ENCODE results near the gene C6orf89.

The C6orf89 gene

GRCh38 chr6:36847991-36848390 lies 37.8 kb upstream of the C6orf89 start:
- Histone ChIP-seq H2AFZ (ENCODE audit: low read length) (no peak overlapping the region), H3K4me1 (ENCODE audit: low read length) (no peaks in the 10 kb centered on the region), H3K9me2 (replicated peaks; ENCODE audit: insufficient read depth, low read length) (no peaks in the 10 kb centered on the region), H3F3A (ENCODE audit: insufficient read depth, low read length) (no peaks in the 10 kb centered on the region), H3K9ac (ENCODE audit: low read length) (no peak overlapping the region), H3K79me2 (ENCODE audit: low read length) (no peaks in the 10 kb centered on the region), H4K20me1 (ENCODE audit: insufficient read depth, low read length) (no peaks in the 10 kb centered on the region), H3K36me3 (replicated peaks; ENCODE audit: insufficient read depth, low read length) (no peaks in the 10 kb centered on the region), H3K27ac (ENCODE audit: low read length) (no peak overlapping the region), H3K27me3 (replicated peaks; ENCODE audit: insufficient read depth, low read length) (no peaks in the 10 kb centered on the region), H3K4me2 (ENCODE audit: low read depth, low read length) (no peak overlapping the region), H3K4me3 (ENCODE audit: low read length) (no peak overlapping the region), H3K9me3 (replicated peaks; ENCODE audit: insufficient read depth, low read length) (no peaks in the 10 kb centered on the region)
- DNase-seq: no peak
- TF ChIP-seq EZH2phosphoT487 (IDR thresholded peaks at IDR 0.05; ENCODE audit: low read length) (no peak), CTCF (IDR thresholded peaks at IDR 0.05; ENCODE audit: low read length) (no peak), EZH2 (optimal IDR thresholded peaks at IDR 0.05; ENCODE audit: low read depth, low read length) (no peak)

- Histone ChIP-seq H3F3A (ENCODE audit: insufficient read depth, low read length) (no peaks in the 10 kb centered on the region), H3K4me2 (ENCODE audit: low read depth, low read length) (no peak overlapping the region), H3K36me3 (replicated peaks; ENCODE audit: insufficient read depth, low read length) (no peaks in the 10 kb centered on the region), H2AFZ (ENCODE audit: low read length) (no peak overlapping the region), H3K27me3 (replicated peaks; ENCODE audit: insufficient read depth, low read length) (no peaks in the 10 kb centered on the region), H3K9ac (ENCODE audit: low read length) (no peak overlapping the region), H3K79me2 (ENCODE audit: low read length) (no peaks in the 10 kb centered on the region), H3K9me2 (replicated peaks; ENCODE audit: insufficient read depth, low read length) (no peaks in the 10 kb centered on the region), H3K4me3 (ENCODE audit: low read length) (no peak overlapping the region), H3K27ac (ENCODE audit: low read length) (no peak overlapping the region), H3K4me1 (ENCODE audit: low read length) (no peaks in the 10 kb centered on the region), H3K9me3 (replicated peaks; ENCODE audit: insufficient read depth, low read length) (no peaks in the 10 kb centered on the region), H4K20me1 (ENCODE audit: insufficient read depth, low read length) (no peaks in the 10 kb centered on the region)
- DNase-seq: no peak
- no peak for TF ChIP-seq CTCF (IDR thresholded peaks at IDR 0.05; ENCODE audit: low read length)
- no peak for TF ChIP-seq EZH2 (optimal IDR thresholded peaks at IDR 0.05; ENCODE audit: low read depth, low read length)
- no peak for TF ChIP-seq EZH2phosphoT487 (IDR thresholded peaks at IDR 0.05; ENCODE audit: low read length)
Measured at GRCh38 chr6:36848658-36849441, 36.9 kb upstream of the C6orf89 start.

- H3K9me2 ChIP-seq (replicated peaks; ENCODE audit: insufficient read depth, low read length): no peaks in the 10 kb centered on the region
- TF ChIP-seq EZH2 (optimal IDR thresholded peaks at IDR 0.05; ENCODE audit: low read depth, low read length) (no peak), CTCF (IDR thresholded peaks at IDR 0.05; ENCODE audit: low read length) (no peak), EZH2phosphoT487 (IDR thresholded peaks at IDR 0.05; ENCODE audit: low read length) (no peak)
- no peak overlapping the region for H3K4me3 ChIP-seq (ENCODE audit: low read length)
- DNase-seq: no peak
- H3K4me2 ChIP-seq (ENCODE audit: low read depth, low read length): no peak overlapping the region
- no peaks in the 10 kb centered on the region for H3K27me3 ChIP-seq (replicated peaks; ENCODE audit: insufficient read depth, low read length)
- H3K79me2 ChIP-seq (ENCODE audit: low read length): no peaks in the 10 kb centered on the region
- H2AFZ ChIP-seq (ENCODE audit: low read length): no peak overlapping the region
- H3K9me3 ChIP-seq (replicated peaks; ENCODE audit: insufficient read depth, low read length): no peaks in the 10 kb centered on the region
- H3K4me1 ChIP-seq (ENCODE audit: low read length): no peaks in the 10 kb centered on the region
- no peak overlapping the region for H3K27ac ChIP-seq (ENCODE audit: low read length)
- H3K36me3 ChIP-seq (replicated peaks; ENCODE audit: insufficient read depth, low read length): no peaks in the 10 kb centered on the region
- H3F3A ChIP-seq (ENCODE audit: insufficient read depth, low read length): no peaks in the 10 kb centered on the region
- H3K9ac ChIP-seq (ENCODE audit: low read length): no peak overlapping the region
- no peaks in the 10 kb centered on the region for H4K20me1 ChIP-seq (ENCODE audit: insufficient read depth, low read length)
Measured at GRCh38 chr6:36850021-36850420, 35.7 kb upstream of the C6orf89 start.
